HEK293 (cell line): Measurements from ENCODE around the gene HSH2D.

Experiments used
- CTCF ChIA-PET: fragments of 350-600 bp; formaldehyde crosslinking; extraction: SDS; loops from one replicate; lab custom pipeline; 2021; ENCODE audit warnings: antibody characterized with exemption; lab: Yijun Ruan, JAX
- POLR2A ChIA-PET: fragments of 300-600 bp; formaldehyde crosslinking; extraction: SDS; loops from one replicate; lab custom pipeline; 2020; ENCODE audit warnings: antibody characterized with exemption, inconsistent platforms; lab: Yijun Ruan, JAX
- H3K27ac ChIP-seq: fragments of 200-500 bp; sonication (Bioruptor generic); 2 replicates; pipeline ENCODE4 v1.5.1; 2014; ENCODE audit warnings: low read depth, low read length, control low read depth, inconsistent platforms; ENCODE audit errors: extremely low read depth
- H3K36me3 ChIP-seq, 2 experiments: fragments of 200-500 bp in 1 of 2; sonication (Bioruptor generic) in 1 of 2; 1 replicate in 1 of 2; 2 replicates in 1 of 2; pipeline ENCODE4 v1.5.1; 2014 to 2017; ENCODE audit warnings: inconsistent platforms in 2 of 2, low read length in 2 of 2; ENCODE audit not compliant: control insufficient read depth in 2 of 2, insufficient read depth in 1 of 2
- H3K4me1 ChIP-seq: fragments of 200-500 bp; sonication (Bioruptor generic); 2 replicates; pipeline ENCODE4 v1.5.1; 2014; ENCODE audit warnings: mild to moderate bottlenecking, low read length, inconsistent platforms; ENCODE audit not compliant: control insufficient read depth, insufficient read depth
- H3K4me3 ChIP-seq: 2 replicates; pipeline ENCODE4 v1.5.1; 2011; ENCODE audit warnings: low read depth, mild to moderate bottlenecking, control low read depth, low read length, moderate library complexity
- H3K9me3 ChIP-seq: fragments of 200-500 bp; sonication (Bioruptor generic); 2 replicates; pipeline ENCODE4 v1.5.1; 2014; ENCODE audit warnings: low read depth, low read length, inconsistent platforms; ENCODE audit not compliant: control insufficient read depth, insufficient read depth
- FEZF1 ChIP-seq: fragments of 450-650 bp; formaldehyde crosslinking; IDR thresholded peaks from 2 replicates; pipeline ENCODE4 v1.5.1; 2016; ENCODE audit warnings: missing biosample characterization, missing genetic modification characterization
- MYNN ChIP-seq: fragments of 450-650 bp; formaldehyde crosslinking; IDR thresholded peaks from 2 replicates; pipeline ENCODE4 v1.5.1; 2016; ENCODE audit warnings: missing biosample characterization, missing genetic modification characterization, borderline replicate concordance
- SCRT1 ChIP-seq: fragments of 450-650 bp; formaldehyde crosslinking; IDR thresholded peaks from 2 replicates; pipeline ENCODE4 v1.5.1; 2016; ENCODE audit warnings: missing biosample characterization, missing genetic modification characterization, borderline replicate concordance
- TRIM28 ChIP-seq: IDR thresholded peaks from 2 replicates; pipeline ENCODE4 v1.6.1; 2011; ENCODE audit warnings: low read length, control low read depth, borderline replicate concordance
- TSHZ1 ChIP-seq: fragments of 450-650 bp; formaldehyde crosslinking; IDR thresholded peaks from 2 replicates; pipeline ENCODE4 v1.5.1; 2016; ENCODE audit warnings: missing biosample characterization, missing genetic modification characterization, borderline replicate concordance
- ZFHX2 ChIP-seq: fragments of 450-650 bp; formaldehyde crosslinking; conservative IDR thresholded peaks from 2 replicates; pipeline ENCODE4 v1.5.1; 2016; ENCODE audit warnings: missing biosample characterization, missing genetic modification characterization
- ZFP69B ChIP-seq: fragments of 450-650 bp; formaldehyde crosslinking; IDR thresholded peaks from 2 replicates; pipeline ENCODE4 v1.5.1; 2016; ENCODE audit warnings: missing biosample characterization, missing genetic modification characterization
- ZNF184 ChIP-seq: fragments of 450-650 bp; IDR thresholded peaks from 2 replicates; pipeline ENCODE4 v1.5.1; 2018; ENCODE audit warnings: missing biosample characterization, mild to moderate bottlenecking, missing genetic modification characterization
- ZNF302 ChIP-seq: fragments of 450-650 bp; formaldehyde crosslinking; IDR thresholded peaks from 2 replicates; pipeline ENCODE4 v1.5.1; 2016; ENCODE audit warnings: missing biosample characterization, missing genetic modification characterization, low read depth
- ZNF341 ChIP-seq: fragments of 450-650 bp; formaldehyde crosslinking; IDR thresholded peaks from 2 replicates; pipeline ENCODE4; 2016; ENCODE audit warnings: low read depth, missing biosample characterization, missing genetic modification characterization
- ZNF354C ChIP-seq: fragments of 450-650 bp; formaldehyde crosslinking; IDR thresholded peaks from 2 replicates; pipeline ENCODE4 v1.5.1; 2016; ENCODE audit warnings: missing biosample characterization, missing genetic modification characterization, low read depth, borderline replicate concordance
- ZNF449 ChIP-seq: fragments of 450-650 bp; formaldehyde crosslinking; IDR thresholded peaks from 2 replicates; pipeline ENCODE4 v1.5.1; 2017; ENCODE audit warnings: missing biosample characterization, mild to moderate bottlenecking, missing genetic modification characterization, moderate library complexity
- ZNF518A ChIP-seq: fragments of 450-650 bp; formaldehyde crosslinking; conservative IDR thresholded peaks from 2 replicates; pipeline ENCODE4 v1.5.1; 2016; ENCODE audit warnings: low read depth, missing biosample characterization, missing genetic modification characterization
- ZNF624 ChIP-seq: fragments of 450-650 bp; formaldehyde crosslinking; IDR thresholded peaks from 2 replicates; pipeline ENCODE4 v1.5.1; 2017; ENCODE audit warnings: missing biosample characterization, missing genetic modification characterization
- ZNF670 ChIP-seq: fragments of 450-650 bp; formaldehyde crosslinking; IDR thresholded peaks from 2 replicates; pipeline ENCODE4 v1.5.1; 2016; ENCODE audit warnings: missing biosample characterization, missing genetic modification characterization, low read depth
- ZNF707 ChIP-seq: fragments of 450-650 bp; formaldehyde crosslinking; IDR thresholded peaks from 2 replicates; pipeline ENCODE4 v1.5.1; 2016; ENCODE audit warnings: missing biosample characterization, missing genetic modification characterization
- ZNF792 ChIP-seq: fragments of 450-650 bp; formaldehyde crosslinking; IDR thresholded peaks from 2 replicates; pipeline ENCODE4 v1.5.1; 2016; ENCODE audit warnings: missing biosample characterization, missing genetic modification characterization
- ZNF830 ChIP-seq: fragments of 450-650 bp; IDR thresholded peaks from 2 replicates; pipeline ENCODE4 v1.5.0; 2018; ENCODE audit warnings: missing biosample characterization, missing genetic modification characterization, low read depth, mild to moderate bottlenecking, moderate library complexity
- ZSCAN18 ChIP-seq: fragments of 450-650 bp; formaldehyde crosslinking; IDR thresholded peaks from 2 replicates; pipeline ENCODE4 v1.5.1; 2016; ENCODE audit warnings: missing biosample characterization, missing genetic modification characterization

Gene HSH2D

GRCh38 chr19:16197188-16197621 is 53.7 kb downstream of the HSH2D start (continued):
- TF ChIP-seq ZNF354C (tag by site-specific recombination) (no peak), FEZF1 (tag by site-specific recombination) (0 out of 2 replicates have a peak, but pooled peaks have one; percentile 46), ZNF518A (tag by site-specific recombination) (no peak), ZFP69B (tag by site-specific recombination) (peak; percentile 13; the same call in 1 of the 2 replicates), TSHZ1 (peak; percentile 69; the same call in 1 of the 2 replicates), ZNF792 (no peak), ZNF302 (tag by site-specific recombination) (no peak), SCRT1 (tag by site-specific recombination) (peak; percentile 80; the same call in 1 of the 2 replicates), ZNF449 (tag by site-specific recombination) (no peak), ZNF184 (tag by site-specific recombination) (no peak), ZNF624 (tag by site-specific recombination) (no peak)

- Histone ChIP-seq H3K9me3 (no peaks in the 10 kb centered on the region), H3K4me3 (peak within 1 kb of the TSS; percentile 78), H3K4me1 (peaks cover 5% of the 10 kb centered on the region; the same call in 1 of the 2 replicates), H3K27ac (peak within 1 kb of the TSS; percentile 53), H3K36me3 (peaks cover 5 to 38% of the 10 kb centered on the region in 2 experiments)
- POLR2A ChIA-PET = interaction anchor here (0.6 to 1.4 kb wide), 7 partner anchors 9 to 156 kb away, joined by 3 to 27 read pairs (median 4); partner anchors contain the start of gene FAM32A
- CTCF ChIA-PET = interaction anchor here (0.6 to 2.1 kb wide), 4 partner anchors 13 to 87 kb away, joined by 3 to 6 read pairs (median 4); partner anchors contain the start of gene FAM32A
- TF ChIP-seq ZNF830 (tag by site-specific recombination) (no peak), TRIM28 (no peak), MYNN (tag by site-specific recombination) (peak; percentile 88), ZFHX2 (peak; percentile 65), ZSCAN18 (tag by site-specific recombination) (no peak), ZNF670 (tag by site-specific recombination) (no peak), ZNF707 (tag by site-specific recombination) (no peak), ZNF341 (tag by site-specific recombination) (peak; percentile 68)
Observed at GRCh38 chr19:16197622-16198369, 54.3 kb downstream of the HSH2D start, which contains the start of gene AP1M1. AP1M1 (plus strand) TSS chr19:16197911; CDS start chr19:16198027, 116 bp downstream.
